ENCODE results near the gene TAAR1.
"Not testable (repeated sequence)": the region's sequence is repeated elsewhere in the genome, so short reads cannot be mapped to it uniquely, and the experiment has no call there.

The TAAR1 gene

GRCh38 chr6:132651062-132651461 is 7.9 kb downstream of the TAAR1 start:
- DNase-seq, result no peak

GRCh38 chr6:132650429-132650828 is 8.6 kb downstream of the TAAR1 start:
- no peak for DNase-seq

- DNase-seq, result no peak
These were observed 10.2 kb downstream of the TAAR1 start for GRCh38 chr6:132648828-132649227.

- DNase-seq, result no peak
These were observed 10.6 kb downstream of the TAAR1 start for GRCh38 chr6:132648356-132648755.

- no peak for DNase-seq
These were observed 15.4 kb downstream of the TAAR1 start for GRCh38 chr6:132643547-132643946.

- not testable (repeated sequence) for DNase-seq
These were observed 21.8 kb downstream of the TAAR1 start for GRCh38 chr6:132637135-132637534.

- DNase-seq, result not testable (repeated sequence)
These were observed 23.1 kb downstream of the TAAR1 start for GRCh38 chr6:132635906-132636305.

GRCh38 chr6:132635288-132635687 is 23.7 kb downstream of the TAAR1 start:
- DNase-seq, result not testable (repeated sequence)

- no peak for DNase-seq
These were observed 24.2 kb downstream of the TAAR1 start for GRCh38 chr6:132634796-132635195.

- DNase-seq, result no peak
These were observed 25.6 kb downstream of the TAAR1 start for GRCh38 chr6:132633362-132633761.

GRCh38 chr6:132624175-132624574 is 34.8 kb downstream of the TAAR1 start, which contains the start of gene TAAR2:
TSS of gene TAAR2 (minus strand) at chr6:132624275. CDS start at chr6:132624275, 0 bp downstream.
- DNase-seq, result no peak

- no peak for DNase-seq
These were observed 35.7 kb downstream of the TAAR1 start for GRCh38 chr6:132623106-132623845.

GRCh38 chr6:132616677-132617076 is 42.3 kb downstream of the TAAR1 start:
- DNase-seq, result no peak

- DNase-seq, result no peak
These were observed 44.4 kb downstream of the TAAR1 start for GRCh38 chr6:132614554-132614953.

GRCh38 chr6:132612449-132613108 is 46.4 kb downstream of the TAAR1 start:
- DNase-seq, result no peak

GRCh38 chr6:132611616-132612015 is 47.4 kb downstream of the TAAR1 start:
- no peak for DNase-seq

- no peak for DNase-seq
These were observed 51.3 kb downstream of the TAAR1 start for GRCh38 chr6:132607544-132608233.

- DNase-seq, result no peak
These were observed 54.3 kb downstream of the TAAR1 start for GRCh38 chr6:132604635-132605152.

- DNase-seq, result not testable (repeated sequence)
These were observed 58.1 kb downstream of the TAAR1 start for GRCh38 chr6:132600900-132601299.

GRCh38 chr6:132598473-132598872 is 60.5 kb downstream of the TAAR1 start:
- no peak for DNase-seq

GRCh38 chr6:132596201-132596600 is 62.8 kb downstream of the TAAR1 start:
- no peak for DNase-seq

All from NCI-H510A (cell line).